Measurements from ENCODE around the gene FOXD2.

FOXD2 gene

GRCh38 chr1:47478090-47478489 lies 40.2 kb downstream of the FOXD2 start:
- no peak overlapping the region for H3K4me3 ChIP-seq (ENCODE audit: low read depth, low read length)
- TF ChIP-seq, protein P1, sequence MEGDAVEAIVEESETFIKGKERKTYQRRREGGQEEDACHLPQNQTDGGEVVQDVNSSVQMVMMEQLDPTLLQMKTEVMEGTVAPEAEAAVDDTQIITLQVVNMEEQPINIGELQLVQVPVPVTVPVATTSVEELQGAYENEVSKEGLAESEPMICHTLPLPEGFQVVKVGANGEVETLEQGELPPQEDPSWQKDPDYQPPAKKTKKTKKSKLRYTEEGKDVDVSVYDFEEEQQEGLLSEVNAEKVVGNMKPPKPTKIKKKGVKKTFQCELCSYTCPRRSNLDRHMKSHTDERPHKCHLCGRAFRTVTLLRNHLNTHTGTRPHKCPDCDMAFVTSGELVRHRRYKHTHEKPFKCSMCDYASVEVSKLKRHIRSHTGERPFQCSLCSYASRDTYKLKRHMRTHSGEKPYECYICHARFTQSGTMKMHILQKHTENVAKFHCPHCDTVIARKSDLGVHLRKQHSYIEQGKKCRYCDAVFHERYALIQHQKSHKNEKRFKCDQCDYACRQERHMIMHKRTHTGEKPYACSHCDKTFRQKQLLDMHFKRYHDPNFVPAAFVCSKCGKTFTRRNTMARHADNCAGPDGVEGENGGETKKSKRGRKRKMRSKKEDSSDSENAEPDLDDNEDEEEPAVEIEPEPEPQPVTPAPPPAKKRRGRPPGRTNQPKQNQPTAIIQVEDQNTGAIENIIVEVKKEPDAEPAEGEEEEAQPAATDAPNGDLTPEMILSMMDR (IDR thresholded peaks at IDR 0.05; ENCODE audit: insufficient read depth, low read depth, low read length, missing control alignments) = no peak
- DNase-seq (ENCODE audit: low read depth) = no peak

DNA sequence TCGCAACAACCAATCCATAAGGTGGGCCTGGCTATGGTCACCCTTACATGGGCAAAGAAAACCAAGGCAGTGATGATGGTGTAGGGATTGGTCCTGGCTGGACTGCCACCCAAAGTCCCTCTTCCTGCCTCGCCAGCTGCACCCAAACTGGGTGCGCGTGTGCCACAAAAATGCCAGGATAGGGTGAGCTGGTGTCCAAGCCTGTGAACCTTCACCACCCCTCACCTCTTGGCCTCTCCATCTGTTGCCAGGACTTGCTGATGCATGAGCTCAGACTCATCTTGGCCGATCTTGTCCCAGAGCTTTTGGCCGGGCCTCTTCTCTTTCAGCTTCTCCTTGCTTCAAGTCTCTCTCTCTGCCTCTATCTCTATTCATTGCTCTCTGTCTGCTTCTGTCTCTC lies 41.8 kb downstream of the FOXD2 start:
- no peak overlapping the region for H3K4me3 ChIP-seq (ENCODE audit: low read depth, low read length)
- TF ChIP-seq, protein P1 (IDR thresholded peaks at IDR 0.05; ENCODE audit: insufficient read depth, low read depth, low read length, missing control alignments) = no peak
- no peak for DNase-seq (ENCODE audit: low read depth)

GRCh38 chr1:47481936-47482335 lies 44.1 kb downstream of the FOXD2 start:
- no peak for DNase-seq (ENCODE audit: low read depth)
- H3K4me3 ChIP-seq (ENCODE audit: low read depth, low read length) = no peak overlapping the region
- TF ChIP-seq, protein P1 (IDR thresholded peaks at IDR 0.05; ENCODE audit: insufficient read depth, low read depth, low read length, missing control alignments) = no peak

DNA sequence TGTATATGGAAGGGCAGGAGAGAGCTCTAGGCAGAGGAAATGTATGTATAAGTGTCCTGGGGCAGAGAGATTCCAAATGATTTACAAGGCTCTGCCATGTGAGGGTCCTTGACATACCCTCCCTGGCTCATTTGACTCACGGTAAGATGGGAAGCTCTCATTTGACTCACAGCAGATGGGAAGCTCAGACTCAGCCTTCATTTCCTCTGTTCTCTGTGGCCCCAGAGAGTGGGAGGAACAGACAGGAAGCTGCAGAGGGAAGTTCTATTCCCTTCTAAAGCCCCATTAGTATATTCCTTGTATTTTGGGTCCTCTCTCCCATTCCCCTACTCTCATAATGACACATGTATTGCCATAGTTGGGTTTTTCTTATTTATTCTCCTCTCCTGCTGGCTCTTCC lies 44.9 kb downstream of the FOXD2 start:
- TF ChIP-seq, protein P1 (IDR thresholded peaks at IDR 0.05; ENCODE audit: insufficient read depth, low read depth, low read length, missing control alignments) = no peak
- no peak overlapping the region for H3K4me3 ChIP-seq (ENCODE audit: low read depth, low read length)
- no peak for DNase-seq (ENCODE audit: low read depth)

DNA sequence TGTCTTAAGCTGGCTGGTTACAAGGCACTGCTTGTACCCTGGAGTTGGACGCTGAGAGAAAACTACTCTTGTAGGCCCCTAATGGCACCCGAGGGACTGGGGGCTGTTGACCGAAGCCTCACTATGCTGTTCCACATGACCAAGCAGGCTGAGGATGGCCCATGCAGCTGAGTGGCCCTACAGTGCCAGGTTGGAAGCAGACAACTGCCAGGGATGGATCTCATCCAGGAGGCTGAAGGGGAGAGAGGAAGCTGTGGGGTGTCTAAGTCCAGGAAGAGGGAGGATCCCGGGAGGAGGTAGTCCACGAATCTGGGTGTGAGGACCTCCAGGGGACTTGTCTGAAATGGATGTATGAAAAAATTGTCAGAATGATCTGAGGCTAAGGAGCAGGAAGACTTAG lies 45.8 kb downstream of the FOXD2 start:
- no peak for DNase-seq (ENCODE audit: low read depth)
- TF ChIP-seq, protein P1 (IDR thresholded peaks at IDR 0.05; ENCODE audit: insufficient read depth, low read depth, low read length, missing control alignments) = no peak

DNA sequence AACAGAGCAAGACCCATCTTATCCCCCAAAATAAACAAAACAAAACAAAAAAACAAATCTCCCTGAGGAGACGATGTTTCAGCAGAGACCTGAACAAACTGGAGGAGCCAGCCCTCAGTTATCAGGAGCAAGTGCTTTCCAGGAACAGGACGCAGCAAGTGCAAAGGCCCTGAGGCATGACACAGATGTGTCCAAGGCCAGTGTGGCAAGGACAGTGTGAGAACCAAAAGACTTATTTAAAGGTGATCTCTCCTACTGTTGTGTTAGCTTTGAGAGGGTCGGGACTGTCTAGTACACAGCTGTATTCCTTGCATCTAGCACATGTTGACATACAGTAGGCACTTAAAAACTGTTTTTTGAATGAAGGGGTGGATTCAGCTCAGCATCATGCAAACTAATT lies 48.0 kb downstream of the FOXD2 start:
- TF ChIP-seq, protein P1 (IDR thresholded peaks at IDR 0.05; ENCODE audit: insufficient read depth, low read depth, low read length, missing control alignments) = no peak
- no peak for DNase-seq (ENCODE audit: low read depth)
- no peak overlapping the region for H3K4me3 ChIP-seq (ENCODE audit: low read depth, low read length)

More for the DNA sequence above, 45.8 kb downstream of the FOXD2 start:
- H3K4me3 ChIP-seq (ENCODE audit: low read depth, low read length) = no peak overlapping the region

DNA sequence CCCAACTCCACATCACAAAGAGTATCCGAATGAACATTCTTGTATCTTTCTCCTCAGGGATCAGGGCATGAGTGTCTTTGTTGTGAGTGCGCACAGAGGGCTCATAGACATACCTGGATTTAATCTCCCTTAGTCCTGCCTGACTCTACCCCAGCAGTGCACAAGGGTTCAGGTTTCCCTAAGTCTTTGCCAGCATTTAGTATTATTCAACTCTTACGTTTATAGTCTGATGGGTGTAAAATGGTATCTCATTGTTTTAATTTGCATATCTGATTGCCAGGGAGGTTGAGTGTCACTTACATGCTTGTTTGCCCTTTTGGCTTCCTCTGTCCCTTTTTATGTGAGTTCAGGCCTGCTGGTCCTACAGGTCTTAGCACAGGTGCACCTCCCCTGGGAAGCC lies 49.5 kb downstream of the FOXD2 start:
- no peak overlapping the region for H3K4me3 ChIP-seq (ENCODE audit: low read depth, low read length)
- no peak for DNase-seq (ENCODE audit: low read depth)
- TF ChIP-seq, protein P1 (IDR thresholded peaks at IDR 0.05; ENCODE audit: insufficient read depth, low read depth, low read length, missing control alignments) = no peak

Data from GM12865 (cell line).